Testis (tissue), 2 donors: Measurements from ENCODE around the gene CAPN3.

Source experiments
- POLR2A ChIP-seq: fragments of 450-650 bp; IDR thresholded peaks from one replicate; pipeline ENCODE4 v1.6.1; 2017; ENCODE audit warnings: antibody characterized with exemption, mild to moderate bottlenecking, moderate library complexity
- TF ChIP-seq, protein P1 (sequence below), 3 experiments: fragments of 450-650 bp in 2 of 3; fragments of 200-600 bp in 1 of 3; sonication (generic) in 1 of 3; IDR thresholded peaks; one replicate each; pipeline ENCODE4 v1.5.1; 2016 to 2019; ENCODE audit warnings: antibody characterized with exemption in 3 of 3, mild to moderate bottlenecking in 2 of 3, moderate library complexity in 1 of 3

DNA sequence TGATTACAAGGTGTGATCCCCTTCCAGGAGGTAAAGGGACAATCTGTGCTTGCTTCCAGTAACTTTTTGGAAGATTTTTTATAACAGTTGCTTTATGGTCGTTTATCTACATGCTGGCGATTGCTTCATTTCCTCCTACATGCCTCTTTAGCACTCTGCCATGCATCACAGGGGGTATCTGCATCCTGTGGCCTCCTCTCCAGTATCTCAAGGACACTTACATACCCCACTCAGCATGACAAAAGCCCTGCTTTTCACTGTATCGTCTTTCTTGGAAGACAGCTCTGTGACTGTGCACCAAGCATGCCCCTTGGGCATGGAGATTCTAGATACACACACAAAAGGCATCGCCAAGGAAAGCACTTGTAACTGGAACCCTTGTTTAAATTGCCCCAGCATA lies 25.3 kb downstream of the CAPN3 start:
- TF ChIP-seq, protein P1, sequence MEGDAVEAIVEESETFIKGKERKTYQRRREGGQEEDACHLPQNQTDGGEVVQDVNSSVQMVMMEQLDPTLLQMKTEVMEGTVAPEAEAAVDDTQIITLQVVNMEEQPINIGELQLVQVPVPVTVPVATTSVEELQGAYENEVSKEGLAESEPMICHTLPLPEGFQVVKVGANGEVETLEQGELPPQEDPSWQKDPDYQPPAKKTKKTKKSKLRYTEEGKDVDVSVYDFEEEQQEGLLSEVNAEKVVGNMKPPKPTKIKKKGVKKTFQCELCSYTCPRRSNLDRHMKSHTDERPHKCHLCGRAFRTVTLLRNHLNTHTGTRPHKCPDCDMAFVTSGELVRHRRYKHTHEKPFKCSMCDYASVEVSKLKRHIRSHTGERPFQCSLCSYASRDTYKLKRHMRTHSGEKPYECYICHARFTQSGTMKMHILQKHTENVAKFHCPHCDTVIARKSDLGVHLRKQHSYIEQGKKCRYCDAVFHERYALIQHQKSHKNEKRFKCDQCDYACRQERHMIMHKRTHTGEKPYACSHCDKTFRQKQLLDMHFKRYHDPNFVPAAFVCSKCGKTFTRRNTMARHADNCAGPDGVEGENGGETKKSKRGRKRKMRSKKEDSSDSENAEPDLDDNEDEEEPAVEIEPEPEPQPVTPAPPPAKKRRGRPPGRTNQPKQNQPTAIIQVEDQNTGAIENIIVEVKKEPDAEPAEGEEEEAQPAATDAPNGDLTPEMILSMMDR (IDR thresholded peaks at IDR 0.05): no peak
- no peak for TF ChIP-seq POLR2A
